ENCODE measurements around the gene R3HDML. TPM values are rescaled to one million over a fixed set of nuclear protein-coding genes. Genes with fewer than 3 reads are reported as not detected.

Gene R3HDML
- total RNA-seq, 1 donor from 2014 or later: 0.50 TPM

DNA sequence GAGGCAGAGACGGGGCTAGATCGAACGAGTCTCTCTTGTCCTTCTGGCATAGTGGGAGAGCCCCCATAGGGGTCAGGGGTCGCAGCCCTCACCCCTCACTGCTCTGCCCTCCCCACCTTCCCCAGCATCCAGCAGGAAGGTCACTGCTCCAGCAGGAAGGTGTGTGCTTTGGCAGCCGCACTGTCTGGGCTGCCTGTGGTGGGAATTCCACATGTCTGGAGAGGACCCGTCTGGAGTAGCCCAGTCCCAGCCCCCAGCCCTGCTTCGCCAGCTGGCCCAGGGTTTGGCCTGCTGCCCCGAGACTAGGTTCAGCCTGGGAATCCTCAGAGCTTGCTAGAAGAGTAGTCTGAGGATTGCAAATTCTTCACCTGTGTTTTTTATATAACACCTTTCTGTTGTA lies 2.5 kb upstream of the R3HDML start:
- Mint-ChIP-seq H3K27me3 (ENCODE audit: low read depth) (no peaks in the 10 kb centered on the region), H3K27ac (ENCODE audit: unreplicated experiment) (no peak overlapping the region), H3K9me3 (ENCODE audit: low read depth) (no peaks in the 10 kb centered on the region), H3K4me3 (ENCODE audit: unreplicated experiment) (no peak overlapping the region), H3K36me3 (ENCODE audit: low read depth) (no peaks in the 10 kb centered on the region), H3K4me1 (ENCODE audit: low read depth) (peaks cover 19% of the 10 kb centered on the region)
- TF ChIP-seq, protein P1, sequence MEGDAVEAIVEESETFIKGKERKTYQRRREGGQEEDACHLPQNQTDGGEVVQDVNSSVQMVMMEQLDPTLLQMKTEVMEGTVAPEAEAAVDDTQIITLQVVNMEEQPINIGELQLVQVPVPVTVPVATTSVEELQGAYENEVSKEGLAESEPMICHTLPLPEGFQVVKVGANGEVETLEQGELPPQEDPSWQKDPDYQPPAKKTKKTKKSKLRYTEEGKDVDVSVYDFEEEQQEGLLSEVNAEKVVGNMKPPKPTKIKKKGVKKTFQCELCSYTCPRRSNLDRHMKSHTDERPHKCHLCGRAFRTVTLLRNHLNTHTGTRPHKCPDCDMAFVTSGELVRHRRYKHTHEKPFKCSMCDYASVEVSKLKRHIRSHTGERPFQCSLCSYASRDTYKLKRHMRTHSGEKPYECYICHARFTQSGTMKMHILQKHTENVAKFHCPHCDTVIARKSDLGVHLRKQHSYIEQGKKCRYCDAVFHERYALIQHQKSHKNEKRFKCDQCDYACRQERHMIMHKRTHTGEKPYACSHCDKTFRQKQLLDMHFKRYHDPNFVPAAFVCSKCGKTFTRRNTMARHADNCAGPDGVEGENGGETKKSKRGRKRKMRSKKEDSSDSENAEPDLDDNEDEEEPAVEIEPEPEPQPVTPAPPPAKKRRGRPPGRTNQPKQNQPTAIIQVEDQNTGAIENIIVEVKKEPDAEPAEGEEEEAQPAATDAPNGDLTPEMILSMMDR (IDR thresholded peaks at IDR 0.05): no peak
- DNase-seq (ENCODE audit: low spot score): peak; percentile 80

DNA sequence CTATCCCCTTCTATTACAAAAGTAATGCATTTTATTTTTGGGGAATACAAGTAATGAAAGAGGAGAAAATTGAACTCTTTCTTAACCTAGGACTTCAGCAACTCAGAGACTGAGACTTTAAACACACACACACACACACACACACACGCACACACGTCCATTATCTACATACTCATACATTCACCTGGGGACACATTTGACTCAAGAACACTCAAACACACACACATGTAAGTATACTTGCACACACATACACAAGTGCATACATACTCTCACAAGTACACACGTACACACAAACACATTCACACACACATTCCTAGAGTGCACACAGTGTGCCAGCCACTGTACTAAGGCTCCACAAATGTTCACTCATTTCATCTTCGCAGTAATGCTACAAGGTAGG lies 2.1 kb upstream of the R3HDML start:
- no peak for DNase-seq (ENCODE audit: low spot score)
- no peak overlapping the region for H3K27ac Mint-ChIP-seq (ENCODE audit: unreplicated experiment)
- H3K27me3 Mint-ChIP-seq (ENCODE audit: low read depth): no peaks in the 10 kb centered on the region
- TF ChIP-seq, protein P1 (IDR thresholded peaks at IDR 0.05): no peak
- H3K36me3 Mint-ChIP-seq (ENCODE audit: low read depth): no peaks in the 10 kb centered on the region
- peaks cover 19% of the 10 kb centered on the region for H3K4me1 Mint-ChIP-seq (ENCODE audit: low read depth)
- no peaks in the 10 kb centered on the region for H3K9me3 Mint-ChIP-seq (ENCODE audit: low read depth)
- no peak overlapping the region for H3K4me3 Mint-ChIP-seq (ENCODE audit: unreplicated experiment)

DNA sequence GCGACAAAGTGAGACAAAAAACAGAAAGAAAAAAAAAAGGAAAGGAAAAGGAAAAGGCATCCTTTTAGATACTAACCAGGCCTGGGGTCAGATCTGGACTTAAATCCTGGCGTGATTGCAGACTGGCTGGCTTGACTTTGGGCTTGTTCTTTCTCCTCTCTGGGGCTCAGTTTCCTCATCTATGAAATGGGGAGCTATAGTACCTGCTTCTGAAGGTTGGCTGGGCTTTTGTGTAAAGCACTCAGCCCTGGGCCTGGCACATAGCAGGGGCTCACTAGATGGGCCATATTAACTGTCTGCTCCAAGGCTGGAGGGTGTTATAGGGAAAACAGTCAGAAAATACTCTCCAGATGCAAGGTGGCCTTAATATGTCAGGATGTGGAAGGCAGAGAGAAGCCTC lies 1.2 kb upstream of the R3HDML start:
- H3K4me3 Mint-ChIP-seq (ENCODE audit: unreplicated experiment): no peak overlapping the region
- no peak overlapping the region for H3K27ac Mint-ChIP-seq (ENCODE audit: unreplicated experiment)
- H3K9me3 Mint-ChIP-seq (ENCODE audit: low read depth): no peaks in the 10 kb centered on the region
- H3K27me3 Mint-ChIP-seq (ENCODE audit: low read depth): no peaks in the 10 kb centered on the region
- no peaks in the 10 kb centered on the region for H3K36me3 Mint-ChIP-seq (ENCODE audit: low read depth)
- TF ChIP-seq, protein P1 (IDR thresholded peaks at IDR 0.05): no peak
- peaks cover 19% of the 10 kb centered on the region for H3K4me1 Mint-ChIP-seq (ENCODE audit: low read depth)
- DNase-seq (ENCODE audit: low spot score): no peak

DNA sequence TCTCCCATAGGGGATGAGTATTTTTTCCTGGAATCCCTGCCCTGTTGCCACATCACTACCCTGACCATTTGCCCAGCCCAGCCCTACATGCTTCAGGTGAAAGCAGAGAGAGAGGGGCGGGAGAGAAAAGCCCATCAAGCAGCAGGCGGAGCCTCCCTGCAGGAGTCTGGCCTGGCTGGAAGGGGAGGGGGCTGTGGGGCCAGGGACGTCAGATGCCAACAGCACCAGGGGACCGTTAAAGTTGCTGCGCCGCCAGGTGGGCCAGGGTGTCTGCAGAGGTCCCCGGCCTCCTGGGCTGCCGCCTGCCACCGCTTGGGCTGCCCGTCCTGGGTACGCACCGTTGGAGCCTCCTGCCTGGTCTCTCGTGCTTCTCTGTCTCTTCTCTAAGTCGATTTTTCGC lies 757 bp upstream of the R3HDML start:
- no peaks in the 10 kb centered on the region for H3K27me3 Mint-ChIP-seq (ENCODE audit: low read depth)
- no peak overlapping the region for H3K27ac Mint-ChIP-seq (ENCODE audit: unreplicated experiment)
- peaks cover 19% of the 10 kb centered on the region for H3K4me1 Mint-ChIP-seq (ENCODE audit: low read depth)
- no peaks in the 10 kb centered on the region for H3K9me3 Mint-ChIP-seq (ENCODE audit: low read depth)
- no peaks in the 10 kb centered on the region for H3K36me3 Mint-ChIP-seq (ENCODE audit: low read depth)
- H3K4me3 Mint-ChIP-seq (ENCODE audit: unreplicated experiment): no peak overlapping the region
- DNase-seq (ENCODE audit: low spot score): no peak
- TF ChIP-seq, protein P1 (IDR thresholded peaks at IDR 0.05): no peak

DNA sequence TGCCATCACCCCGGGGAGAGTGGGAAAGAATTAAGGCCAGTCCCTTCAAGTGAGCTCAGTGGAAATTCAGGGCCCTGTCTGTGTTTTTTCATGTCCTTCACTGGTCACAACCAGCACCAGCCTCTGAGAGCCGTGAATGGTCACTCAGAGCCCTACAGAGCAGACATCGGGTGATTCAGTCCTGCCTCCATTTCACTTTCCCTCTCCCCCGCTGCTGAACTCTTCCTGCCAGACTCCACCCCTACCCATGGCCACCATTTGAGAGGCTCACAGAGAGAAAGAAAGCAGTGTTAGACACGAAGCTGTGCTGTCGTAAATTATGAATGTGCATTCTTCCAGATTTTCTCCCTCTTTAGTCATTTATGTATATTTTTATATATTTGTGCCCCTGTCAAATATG lies 5.4 kb downstream of the R3HDML start:
- peaks cover 4% of the 10 kb centered on the region for H3K4me1 Mint-ChIP-seq (ENCODE audit: low read depth)
- DNase-seq (ENCODE audit: low spot score): no peak
- TF ChIP-seq, protein P1 (IDR thresholded peaks at IDR 0.05): no peak
- H3K27ac Mint-ChIP-seq (ENCODE audit: unreplicated experiment): peak overlapping the region; percentile 10
- H3K4me3 Mint-ChIP-seq (ENCODE audit: unreplicated experiment): no peak overlapping the region
- H3K9me3 Mint-ChIP-seq (ENCODE audit: low read depth): no peaks in the 10 kb centered on the region
- no peaks in the 10 kb centered on the region for H3K36me3 Mint-ChIP-seq (ENCODE audit: low read depth)
- no peaks in the 10 kb centered on the region for H3K27me3 Mint-ChIP-seq (ENCODE audit: low read depth)

All from chondrocyte (in vitro differentiated cells).